Measurements from ENCODE around the gene MICAL3.
"Not testable (repeated sequence)": the region's sequence is repeated elsewhere in the genome, so short reads cannot be mapped to it uniquely, and the experiment has no call there.

MICAL3 gene

GRCh38 chr22:17774206-17774925, 250.0 kb downstream of the MICAL3 start, which contains the start of gene BID:
TSS of gene BID (minus strand) at chr22:17774469. CDS start at chr22:17750116, 24,353 bp downstream.
- peak; percentile 66 for DNase-seq

DNA sequence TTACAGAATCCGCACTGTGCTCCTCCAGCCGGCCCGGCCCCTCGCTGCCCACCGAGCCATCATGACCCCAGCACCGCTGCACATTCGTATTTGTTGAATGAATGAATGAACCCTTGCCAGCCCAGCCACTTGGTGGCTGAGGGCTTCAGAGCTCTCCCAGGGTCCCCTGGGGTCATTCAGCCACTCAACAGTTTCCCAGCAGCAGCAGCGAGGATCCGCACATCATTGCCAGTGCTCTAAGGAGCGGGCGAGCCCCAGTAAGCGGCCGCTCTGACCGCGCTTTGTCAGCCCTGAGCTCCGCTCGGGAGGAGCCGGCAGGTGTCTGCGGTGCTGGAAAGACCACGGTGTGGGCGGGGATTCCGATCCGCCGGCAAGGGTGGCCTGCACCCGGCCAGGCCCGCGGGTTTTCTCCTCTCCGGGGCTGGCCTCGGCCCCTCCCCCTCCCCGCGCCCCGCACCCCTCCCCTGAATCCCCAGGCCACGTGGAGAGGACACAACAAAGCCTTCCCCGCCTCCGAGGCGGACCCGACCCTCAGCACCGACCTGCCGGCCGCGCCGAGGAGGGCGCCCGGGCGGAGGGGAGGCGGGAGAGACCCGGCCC, 250.7 kb downstream of the MICAL3 start:
- DNase-seq = peak; percentile 63

DNA sequence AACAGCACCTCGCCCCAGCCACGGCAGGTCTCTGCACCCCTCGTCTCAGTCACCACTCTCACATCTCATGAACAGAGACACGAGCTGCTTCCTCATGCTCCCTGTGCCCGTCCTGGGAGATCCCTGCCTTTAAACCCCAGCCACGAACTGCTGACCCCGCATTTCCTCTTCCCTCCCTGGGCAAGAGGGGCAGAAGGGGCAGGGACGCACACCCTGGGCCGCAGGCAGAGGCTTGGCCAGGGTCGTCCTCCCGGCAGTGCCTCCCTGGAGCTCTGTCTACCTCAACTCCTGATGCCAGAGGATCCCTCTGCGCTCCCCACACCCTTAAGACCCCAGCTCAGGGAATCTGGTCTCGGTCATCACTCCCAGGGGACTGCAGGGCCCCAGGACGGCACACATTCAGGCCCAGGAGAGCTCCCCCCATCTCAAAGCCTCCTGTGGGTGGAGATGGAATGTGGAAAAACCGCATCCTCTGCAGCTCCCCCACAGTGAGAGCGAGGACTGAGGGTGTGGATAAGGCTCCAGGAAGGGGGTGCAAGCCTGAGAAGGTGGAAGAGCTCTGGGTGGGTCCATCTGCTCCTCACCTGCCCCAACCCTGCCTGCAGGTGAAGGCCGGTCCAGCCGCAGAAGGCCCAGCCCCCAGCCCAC, 251.3 kb downstream of the MICAL3 start:
- no peak for DNase-seq

DNA sequence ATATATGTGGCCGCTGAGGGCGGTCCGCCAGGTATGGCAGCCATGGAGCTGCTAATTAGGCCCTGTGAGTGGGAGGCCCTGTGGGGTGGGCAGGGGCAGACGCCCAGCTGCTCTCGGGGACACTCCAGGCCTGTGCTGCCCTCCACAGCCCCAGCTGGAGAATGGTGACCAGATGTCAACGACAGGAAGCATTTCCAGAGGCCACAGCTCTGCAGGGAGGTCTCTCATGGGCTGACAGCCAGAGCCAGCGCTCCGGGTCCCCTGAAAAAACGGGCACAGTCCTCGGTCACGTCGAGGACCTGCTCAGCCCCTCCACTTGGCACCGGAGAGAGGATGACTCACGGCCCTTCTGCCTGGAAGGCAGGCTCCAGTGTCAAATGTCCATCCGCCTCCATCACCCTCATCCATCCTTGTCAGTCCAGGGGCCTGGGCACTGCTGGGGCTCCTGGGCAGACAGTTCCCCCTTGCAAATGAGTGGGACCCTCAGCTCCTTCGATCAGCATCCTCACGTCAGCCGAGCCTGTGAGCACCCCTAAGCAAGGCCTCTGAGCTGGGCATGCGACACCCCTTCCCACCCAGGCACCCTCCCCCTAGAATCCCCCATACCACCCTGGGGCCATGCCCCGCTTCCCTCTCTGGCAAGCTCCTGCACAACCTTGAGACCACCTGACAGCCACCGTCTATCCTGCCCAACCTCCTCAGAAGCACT, 252.0 kb downstream of the MICAL3 start:
- no peak for DNase-seq

DNA sequence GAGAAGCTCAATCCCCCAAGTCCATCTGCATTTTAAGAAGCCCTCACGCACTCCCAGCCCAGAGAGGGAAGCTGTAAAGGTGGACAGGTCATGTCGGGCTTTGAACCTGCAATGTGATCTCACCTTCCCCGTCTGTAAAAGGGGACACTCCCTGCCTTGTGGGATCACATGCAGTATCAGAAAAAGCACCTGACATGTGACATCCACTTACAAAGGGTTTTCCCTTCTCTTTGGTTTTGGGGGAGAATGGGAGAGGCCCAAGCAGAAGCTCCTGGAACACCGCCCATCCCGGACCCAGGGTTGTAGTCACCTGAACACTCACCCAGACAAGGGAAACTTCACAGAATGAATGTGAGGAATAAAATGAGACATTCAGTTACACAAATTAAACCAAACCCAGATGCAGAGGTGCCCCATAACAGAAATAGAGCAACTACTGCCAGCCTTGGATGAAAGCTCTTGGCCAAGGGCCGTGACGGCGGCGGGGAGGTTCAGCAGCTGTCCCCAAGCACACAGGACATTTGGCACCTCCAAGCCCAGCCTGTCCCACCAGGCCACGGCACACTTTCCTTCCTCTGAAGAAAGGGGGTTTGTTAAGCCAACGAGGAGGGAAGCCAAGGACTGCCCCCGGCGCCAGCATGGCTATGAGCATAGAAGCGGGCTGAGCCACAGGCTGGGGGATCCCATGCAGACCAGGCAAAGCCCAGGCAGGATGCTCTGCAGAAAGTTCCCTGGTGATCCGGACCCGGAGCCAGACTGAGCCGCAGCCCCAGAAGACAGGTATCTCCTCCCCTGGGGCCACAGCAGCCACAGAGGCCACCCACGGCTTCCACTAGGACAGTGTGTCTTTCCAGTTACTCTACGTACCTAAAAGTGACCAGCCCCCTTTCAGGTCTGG, 253.9 kb downstream of the MICAL3 start:
- no peak for DNase-seq

DNA sequence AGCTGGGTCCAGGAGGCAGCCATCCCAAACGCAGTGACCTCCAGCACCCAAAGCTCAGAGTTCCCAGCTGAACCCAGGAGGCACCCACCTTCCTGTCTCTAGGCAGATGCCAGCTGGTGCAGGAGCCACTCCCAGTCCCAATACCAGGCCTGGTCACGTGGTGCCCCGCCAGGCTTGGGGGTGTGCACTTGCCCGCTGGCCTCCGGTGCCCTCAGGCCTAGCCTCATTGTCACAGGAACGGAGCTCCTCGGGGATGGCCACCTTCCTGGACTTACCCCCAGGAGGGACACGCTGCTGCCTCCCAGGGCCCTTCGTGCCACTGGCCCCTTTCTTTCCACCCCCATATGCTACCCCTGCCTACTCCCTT, 254.7 kb downstream of the MICAL3 start:
- no peak for DNase-seq

GRCh38 chr22:17769013-17769715, 255.2 kb downstream of the MICAL3 start:
- peak; percentile 43 for DNase-seq

DNA sequence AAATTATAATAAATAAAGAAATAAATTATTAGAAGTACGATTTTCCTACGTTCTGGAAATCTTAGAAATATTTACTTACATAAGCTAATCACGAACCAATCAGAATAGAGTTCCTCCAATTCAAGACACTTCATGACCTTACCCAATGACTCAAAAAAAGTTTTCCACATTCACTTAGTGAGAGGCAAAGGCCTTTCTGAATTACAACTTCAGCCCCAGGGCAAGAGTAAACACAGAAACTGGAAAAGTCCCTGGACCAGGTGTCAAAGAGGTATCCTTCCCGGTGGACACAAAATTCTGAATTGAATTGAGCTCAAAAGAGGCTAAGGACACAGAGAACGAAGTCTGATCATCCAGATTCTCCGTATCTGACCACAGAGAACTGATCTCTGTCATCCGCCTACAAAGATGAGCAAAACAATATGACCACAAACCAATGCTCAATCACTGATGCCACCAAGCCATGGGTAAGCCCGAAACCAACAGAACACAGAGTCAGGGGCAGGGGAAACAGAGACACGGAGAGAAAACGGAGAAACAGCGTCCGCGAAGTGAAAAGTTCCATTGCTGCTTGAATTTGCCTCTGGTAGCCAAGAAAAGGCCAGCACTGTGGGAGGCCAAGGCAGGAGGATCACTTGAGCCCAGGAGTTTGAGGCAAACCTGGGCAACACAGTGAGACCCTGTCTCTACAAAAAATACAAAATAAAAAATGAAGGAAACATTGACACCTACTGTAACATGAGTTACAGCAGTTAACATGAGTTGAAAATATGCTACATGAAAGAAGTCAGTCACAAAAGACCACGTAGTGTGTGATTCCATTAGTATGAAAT, 256.9 kb downstream of the MICAL3 start:
- no peak for DNase-seq

- DNase-seq = not testable (repeated sequence)
Measured at GRCh38 chr22:17764852-17765251, 259.5 kb downstream of the MICAL3 start.

DNA sequence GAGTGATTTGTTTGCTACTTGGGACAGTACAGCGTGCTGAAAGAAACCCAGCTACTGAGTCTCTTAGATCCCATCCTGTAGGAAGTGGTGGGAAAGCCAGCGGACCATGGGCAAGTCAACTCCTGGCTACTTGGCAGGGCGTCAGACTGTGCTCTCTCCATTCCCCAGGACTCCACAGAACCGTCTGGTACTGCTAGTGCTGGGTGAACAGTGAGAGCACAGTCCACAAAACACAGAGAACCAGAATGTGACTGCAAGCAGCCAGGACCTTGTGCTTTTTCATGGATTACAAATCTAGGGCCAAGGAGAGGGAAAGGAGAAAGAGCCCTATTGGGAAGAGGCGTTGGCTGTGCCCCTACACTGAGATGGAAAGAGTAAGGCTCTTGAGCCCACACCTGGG, 260.3 kb downstream of the MICAL3 start:
- no peak for DNase-seq

- not testable (repeated sequence) for DNase-seq
Measured at GRCh38 chr22:17763442-17763841, 260.9 kb downstream of the MICAL3 start.

DNA sequence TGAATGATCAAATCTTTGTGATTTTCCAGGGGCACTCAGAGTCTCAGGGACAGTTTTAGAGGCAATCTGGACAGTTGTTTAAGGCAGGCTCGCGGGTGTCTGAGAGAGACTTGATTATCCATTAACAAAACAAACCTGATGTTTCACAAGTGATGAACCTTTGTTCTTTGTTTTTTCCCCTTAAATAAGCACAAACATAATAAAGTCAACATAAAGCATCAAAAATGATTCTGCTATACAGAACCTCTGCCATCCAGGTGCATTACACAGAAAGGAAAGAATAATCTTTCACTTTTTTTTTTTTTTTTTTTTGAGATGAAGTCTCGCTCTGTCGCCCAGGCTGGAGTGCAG, 263.2 kb downstream of the MICAL3 start:
- no peak for DNase-seq

DNA sequence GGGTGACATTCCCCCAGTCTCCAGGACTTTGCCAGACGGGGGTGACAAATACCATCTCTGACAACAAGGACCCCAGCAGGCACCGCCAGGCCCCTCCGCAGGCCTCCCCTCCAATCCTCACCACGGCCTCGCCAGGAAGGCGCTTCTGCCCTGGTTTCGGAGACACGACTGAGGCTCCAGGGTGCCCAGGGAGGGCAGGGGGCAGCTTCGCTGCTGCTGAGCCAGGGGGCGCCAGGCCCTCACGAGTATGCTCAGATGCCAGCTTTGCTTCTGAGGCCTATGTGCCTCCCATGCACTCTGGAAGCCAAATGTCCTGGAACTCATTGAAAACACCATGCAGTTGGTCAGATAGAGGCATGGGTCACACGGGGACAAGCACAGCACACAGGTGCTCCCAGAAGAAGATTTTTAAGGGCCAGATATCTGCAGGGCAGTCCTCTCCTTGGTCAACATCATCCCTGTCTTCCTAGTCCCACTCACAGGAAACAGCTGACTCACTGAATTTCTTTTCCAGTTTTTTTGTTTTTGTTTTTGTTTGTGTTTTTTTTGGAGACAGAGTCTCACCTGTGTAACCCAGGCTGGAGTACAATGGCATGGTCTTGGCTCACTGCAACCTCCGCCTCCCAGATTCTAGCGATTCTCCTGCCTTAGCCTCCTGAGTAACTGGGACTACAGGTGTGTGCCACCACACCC, 270.0 kb downstream of the MICAL3 start:
- no peak for DNase-seq

GRCh38 chr22:17753401-17753989, 270.9 kb downstream of the MICAL3 start:
- DNase-seq = no peak

DNA sequence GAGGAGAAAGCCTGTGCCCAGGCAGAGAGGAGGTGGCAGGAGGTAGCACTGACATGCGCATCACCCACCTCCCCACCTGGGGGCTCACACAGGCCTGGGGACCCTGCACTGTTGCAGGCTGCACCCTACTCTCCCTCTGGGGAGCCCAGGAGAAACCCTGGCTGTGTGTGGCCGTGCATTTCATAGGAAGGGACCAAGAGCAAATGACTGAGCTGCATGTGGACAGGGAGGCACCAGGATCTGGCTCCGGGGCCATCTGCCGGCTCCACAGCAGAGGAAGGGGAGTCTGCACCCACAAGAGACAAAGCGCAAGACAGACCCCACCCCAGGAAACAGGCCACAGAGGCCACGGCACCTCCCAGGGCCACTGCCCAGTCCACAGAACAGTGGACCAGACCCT, 272.8 kb downstream of the MICAL3 start:
- no peak for DNase-seq

DNA sequence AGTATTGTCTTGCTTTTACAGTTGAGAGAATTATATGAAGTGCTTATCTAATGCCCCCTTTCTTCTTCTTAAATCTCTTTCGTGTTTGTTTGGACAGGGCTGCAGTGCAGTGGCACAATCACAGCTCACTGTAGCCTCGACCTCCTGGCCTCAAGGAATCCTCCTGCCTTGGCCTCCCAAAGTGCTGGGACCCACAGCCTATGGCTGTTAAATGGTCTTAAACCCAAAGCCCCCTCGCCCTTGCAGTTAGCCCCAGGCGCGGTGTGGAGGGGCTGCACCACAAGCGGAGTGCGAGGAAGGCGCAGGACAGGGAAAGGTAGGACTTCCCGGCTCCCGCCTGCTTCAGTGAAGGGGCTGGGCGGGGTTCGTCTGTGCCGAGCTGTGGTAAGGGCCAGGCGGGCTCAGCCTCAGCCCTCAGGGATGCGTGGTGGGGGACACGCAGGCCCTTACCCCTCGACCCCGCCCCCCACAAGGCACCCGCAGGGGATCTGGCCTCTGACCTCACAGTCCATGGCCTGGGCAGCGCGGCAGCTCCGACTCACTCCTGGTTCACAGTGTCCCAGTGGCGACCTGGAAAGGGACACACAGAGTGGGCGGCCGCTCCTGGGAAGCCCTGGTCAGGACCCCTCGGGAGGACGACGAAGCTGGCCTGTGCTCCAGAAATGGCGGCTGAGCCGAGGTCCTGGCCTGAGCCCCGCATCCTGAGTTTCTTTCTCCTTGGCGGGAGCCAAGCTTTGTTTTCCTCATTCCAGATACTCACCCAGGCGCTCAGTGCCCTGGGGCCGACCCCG, 274.6 kb downstream of the MICAL3 start:
- DNase-seq = no peak

DNA sequence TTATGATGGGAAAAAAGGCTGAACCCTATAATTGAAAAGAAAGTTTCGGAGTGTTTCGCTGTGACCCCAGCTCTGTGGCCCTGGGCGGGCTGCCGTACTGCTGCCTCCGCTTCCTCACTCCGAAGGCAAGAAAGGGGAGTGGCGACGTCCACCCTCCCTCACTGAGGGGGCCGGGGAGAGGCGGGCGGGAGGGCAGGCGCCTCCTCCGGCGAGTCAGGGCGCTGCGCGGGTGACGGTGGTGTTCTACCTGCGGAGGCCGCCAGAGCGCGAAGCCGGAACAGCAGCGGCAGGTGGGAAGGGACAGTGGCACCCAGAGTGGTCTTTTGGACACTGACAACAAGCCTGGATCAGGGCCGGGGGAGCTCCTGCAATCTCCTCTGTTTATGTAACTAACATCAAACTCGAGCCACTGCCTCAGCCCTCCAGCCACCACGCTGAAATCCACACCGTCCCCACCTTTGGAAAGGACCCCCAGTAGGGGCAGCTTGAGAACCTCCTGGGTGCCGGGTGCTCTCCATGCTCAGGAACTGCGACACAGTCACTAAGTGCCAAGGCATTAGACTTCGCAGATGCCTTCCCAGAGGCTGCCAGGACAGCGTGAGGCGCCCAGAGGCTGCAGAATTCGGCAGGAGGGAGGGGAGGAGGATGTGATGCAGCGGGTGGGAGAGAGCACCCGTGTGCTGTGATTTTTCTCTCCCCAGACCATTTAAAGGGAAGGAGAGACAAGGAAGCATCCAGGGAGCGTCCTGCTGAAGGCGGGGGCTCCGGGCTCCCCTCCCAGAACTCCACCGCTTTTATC, 275.6 kb downstream of the MICAL3 start:
- DNase-seq = no peak

DNA sequence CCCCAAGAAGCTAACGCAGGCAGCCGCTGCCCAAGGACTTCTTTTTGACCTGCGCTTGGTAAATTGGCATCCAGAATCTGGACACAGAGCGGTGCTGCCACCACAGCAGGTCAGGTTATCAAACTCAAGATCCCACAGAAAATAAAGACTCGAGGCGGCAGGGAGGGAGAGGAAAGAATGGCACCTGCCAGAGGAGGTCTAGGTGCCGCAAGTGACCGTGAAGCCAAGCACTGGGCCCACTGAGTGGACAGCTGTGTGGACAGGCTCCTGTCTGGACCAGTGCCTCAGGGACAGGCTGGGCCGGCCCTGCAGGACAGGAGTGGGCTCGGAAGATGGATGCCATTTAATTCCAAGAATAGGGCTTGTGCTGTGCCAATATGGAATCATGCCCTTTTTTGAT, 277.4 kb downstream of the MICAL3 start:
- DNase-seq = no peak
